Subcutaneous adipose tissue (tissue), 4 donors: ENCODE data around the gene LCN6. TPM values are rescaled to one million over a fixed set of nuclear protein-coding genes. Genes with fewer than 3 reads are reported as not detected.

ENCODE experiments used
- CTCF ChIP-seq: fragments of 450-650 bp; IDR thresholded peaks from one replicate; pipeline ENCODE4 v1.5.1; 2016; ENCODE audit warnings: low read depth, mild to moderate bottlenecking, control low read depth, antibody characterized with exemption, moderate library complexity
- total RNA-seq, 4 donors: library from RNA; depleted of rRNA; stranded (reverse); fragments of >200 nt; gene quantifications; one replicate each; pipeline ENCODE4 v1.1.0, GENCODE V29; 2016

The LCN6 gene
- total RNA-seq, 4 donors from 2014 or later: 2.4 to 18.3 (median 7.9) TPM

- no peak for TF ChIP-seq CTCF
These were observed 2.2 kb upstream of the LCN6 start for GRCh38 chr9:136750526-136750925.

GRCh38 chr9:136748666-136749611, 614 bp upstream of the LCN6 start:
- no peak for TF ChIP-seq CTCF

GRCh38 chr9:136747161-136748060, 914 bp downstream of the LCN6 start:
- no peak for TF ChIP-seq CTCF

GRCh38 chr9:136746621-136747020, 1.7 kb downstream of the LCN6 start:
- no peak for TF ChIP-seq CTCF

GRCh38 chr9:136746155-136746490, 2.2 kb downstream of the LCN6 start:
- no peak for TF ChIP-seq CTCF

- no peak for TF ChIP-seq CTCF
These were observed 2.8 kb downstream of the LCN6 start for GRCh38 chr9:136745389-136746154.
